Tibial artery (tissue), 4 donors: ENCODE results near the gene ANAPC4.

Experiments
- DNase-seq, 2 donors: peaks; one replicate each; pipeline ENCODE4 v3.0.0-alpha.2; 2019
- H3K27ac ChIP-seq, 2 donors: fragments of 200-600 bp; sonication (generic) in 1 of 2; 1 replicate in 1 of 2; 2 replicates in 1 of 2; pipeline ENCODE4 v1.5.1; 2018 to 2019; ENCODE audit warnings: mild to moderate bottlenecking in 1 of 2
- H3K27me3 ChIP-seq, 2 donors: fragments of 200-600 bp; sonication (generic) in 1 of 2; one replicate each; pipeline versions ENCODE4 v1.5.1 to v1.6.0; 2016 to 2019
- H3K36me3 ChIP-seq, 3 donors: fragments of 200-600 bp; sonication (generic) in 2 of 3; one replicate each; pipeline ENCODE4 v1.5.1; 2016 to 2019; ENCODE audit warnings: mild to moderate bottlenecking in 2 of 3
- H3K4me1 ChIP-seq, 4 donors: fragments of 200-600 bp; sonication (generic) in 2 of 4; 1 replicate in 3 of 4; 2 replicates in 1 of 4; pipeline ENCODE4 v1.5.1; 2016 to 2019
- H3K4me3 ChIP-seq, 2 donors: fragments of 200-600 bp; sonication (generic) in 1 of 2; 1 replicate in 1 of 2; 2 replicates in 1 of 2; pipeline ENCODE4 v1.5.1; 2018 to 2019; ENCODE audit warnings: mild to moderate bottlenecking in 2 of 2
- H3K9me3 ChIP-seq, 3 donors: fragments of 200-600 bp; sonication (generic) in 1 of 3; one replicate each; pipeline ENCODE4 v1.5.1; 2016 to 2019
- CTCF ChIP-seq, 2 experiments: fragments of 200-600 bp in 1 of 2; fragments of 450-650 bp in 1 of 2; IDR thresholded peaks; one replicate each; pipeline ENCODE4 v1.5.1; 2017 to 2019; ENCODE audit warnings: antibody characterized with exemption in 2 of 2, mild to moderate bottlenecking in 1 of 2, moderate library complexity in 1 of 2
- intact Hi-C: fragments of 100-400 bp; cut with DNase I; formaldehyde crosslinking; loops from one replicate; pipeline ENCODE4 v1.15.0; 2023; ENCODE audit warnings: low total_unique reads

Gene ANAPC4

GRCh38 chr4:25439918-25440477 lies 62.9 kb downstream of the ANAPC4 start:
- Histone ChIP-seq H3K36me3 (no peaks in the 10 kb centered on the region), H3K27ac (no peak overlapping the region), H3K9me3 (peaks cover 0 to 7% (median 0%) of the 10 kb centered on the region in 3 donors), H3K4me1 (no peaks in the 10 kb centered on the region), H3K27me3 (no peaks in the 10 kb centered on the region), H3K4me3 (no peak overlapping the region)
- DNase-seq = peak; percentile 61 to 62
- TF ChIP-seq CTCF (IDR thresholded peaks at IDR 0.05) = peak; percentile 49 to 63
- intact Hi-C loops = loop anchor here (10.0 kb wide), 1 partner anchor 325 kb away; no protein-coding TSS in a partner anchor

GRCh38 chr4:25440478-25441030 lies 63.5 kb downstream of the ANAPC4 start:
- H3K4me1 ChIP-seq = no peaks in the 10 kb centered on the region
- no peak overlapping the region for H3K4me3 ChIP-seq
- TF ChIP-seq CTCF (IDR thresholded peaks at IDR 0.05) = no peak
- H3K36me3 ChIP-seq = peaks cover 0 to 3% (median 0%) of the 10 kb centered on the region in 3 donors
- peak in 1 of 2 donors; percentile 57 for DNase-seq
- H3K9me3 ChIP-seq = peaks cover 0 to 7% (median 0%) of the 10 kb centered on the region in 3 donors
- no peaks in the 10 kb centered on the region for H3K27me3 ChIP-seq
- intact Hi-C loops = loop anchor here (10.0 kb wide), 1 partner anchor 324 kb away; no protein-coding TSS in a partner anchor
- H3K27ac ChIP-seq = no peak overlapping the region

- DNase-seq = peak in 1 of 2 donors; percentile 49
Observed at GRCh38 chr4:25441519-25442117, 64.6 kb downstream of the ANAPC4 start.

GRCh38 chr4:25442863-25443307 lies 65.8 kb downstream of the ANAPC4 start:
- Histone ChIP-seq H3K4me3 (no peak overlapping the region), H3K27me3 (no peaks in the 10 kb centered on the region), H3K9me3 (peaks cover 0 to 7% (median 0%) of the 10 kb centered on the region in 3 donors), H3K36me3 (peaks cover 0 to 4% (median 0%) of the 10 kb centered on the region in 3 donors), H3K4me1 (no peaks in the 10 kb centered on the region), H3K27ac (no peak overlapping the region)
- intact Hi-C loops = loop anchor here (10.0 kb wide), 1 partner anchor 322 kb away; no protein-coding TSS in a partner anchor
- TF ChIP-seq CTCF (IDR thresholded peaks at IDR 0.05) = no peak
- peak in 1 of 2 donors; percentile 56 for DNase-seq

More at GRCh38 chr4:25441519-25442117, 64.6 kb downstream of the ANAPC4 start:
- Histone ChIP-seq H3K4me1 (no peaks in the 10 kb centered on the region), H3K27ac (no peak overlapping the region), H3K27me3 (no peaks in the 10 kb centered on the region), H3K36me3 (peaks cover 0 to 4% (median 0%) of the 10 kb centered on the region in 3 donors), H3K4me3 (no peak overlapping the region), H3K9me3 (peaks cover 0 to 7% (median 0%) of the 10 kb centered on the region in 3 donors)
- TF ChIP-seq CTCF (IDR thresholded peaks at IDR 0.05) = peak; percentile 5 to 6
- intact Hi-C loops = loop anchor here (10.0 kb wide), 1 partner anchor 323 kb away; no protein-coding TSS in a partner anchor

- H3K27me3 ChIP-seq = no peaks in the 10 kb centered on the region
- DNase-seq = no peak
- H3K4me3 ChIP-seq = no peak overlapping the region
- peaks cover 0 to 7% (median 0%) of the 10 kb centered on the region in 3 donors for H3K9me3 ChIP-seq
- no peak overlapping the region for H3K27ac ChIP-seq
- peaks cover 0 to 4% (median 0%) of the 10 kb centered on the region in 3 donors for H3K36me3 ChIP-seq
- no peaks in the 10 kb centered on the region for H3K4me1 ChIP-seq
- intact Hi-C loops = loop anchor here (10.0 kb wide), 1 partner anchor 321 kb away; no protein-coding TSS in a partner anchor
- TF ChIP-seq CTCF (IDR thresholded peaks at IDR 0.05) = no peak
Observed at GRCh38 chr4:25443851-25444250, 66.8 kb downstream of the ANAPC4 start.
